HL-60 (cell line): Measurements from ENCODE around the gene LRRC51.

Source experiments
- CTCF ChIP-seq: IDR thresholded peaks from one replicate; pipeline ENCODE4 v1.5.1; 2011; ENCODE audit warnings: low read length, control low read depth, inconsistent platforms; ENCODE audit not compliant: insufficient read depth
- GABPA ChIP-seq: IDR thresholded peaks from 2 replicates; pipeline ENCODE4 v1.6.1; 2012; ENCODE audit warnings: low read depth
- POLR2AphosphoS5 ChIP-seq: IDR thresholded peaks from 2 replicates; pipeline ENCODE4 v1.6.1; 2012; ENCODE audit warnings: low read depth
- REST ChIP-seq: IDR thresholded peaks from 2 replicates; pipeline ENCODE4 v1.6.1; 2012; ENCODE audit warnings: low read depth; ENCODE audit not compliant: insufficient replicate concordance
- SPI1 ChIP-seq: IDR thresholded peaks from 2 replicates; pipeline ENCODE4 v1.6.1; 2012; ENCODE audit warnings: low read depth, mild to moderate bottlenecking, borderline replicate concordance

- no peak for TF ChIP-seq REST
- TF ChIP-seq CTCF, result no peak
- TF ChIP-seq POLR2AphosphoS5, result peak; percentile 37; the same call in 1 of the 2 replicates
- no peak for TF ChIP-seq GABPA
- TF ChIP-seq SPI1, result no peak
Observed at GRCh38 chr11:72040491-72041363, 39.9 kb upstream of the LRRC51 start.
